ENCODE data around the gene SF3B2.

SF3B2 gene

DNA sequence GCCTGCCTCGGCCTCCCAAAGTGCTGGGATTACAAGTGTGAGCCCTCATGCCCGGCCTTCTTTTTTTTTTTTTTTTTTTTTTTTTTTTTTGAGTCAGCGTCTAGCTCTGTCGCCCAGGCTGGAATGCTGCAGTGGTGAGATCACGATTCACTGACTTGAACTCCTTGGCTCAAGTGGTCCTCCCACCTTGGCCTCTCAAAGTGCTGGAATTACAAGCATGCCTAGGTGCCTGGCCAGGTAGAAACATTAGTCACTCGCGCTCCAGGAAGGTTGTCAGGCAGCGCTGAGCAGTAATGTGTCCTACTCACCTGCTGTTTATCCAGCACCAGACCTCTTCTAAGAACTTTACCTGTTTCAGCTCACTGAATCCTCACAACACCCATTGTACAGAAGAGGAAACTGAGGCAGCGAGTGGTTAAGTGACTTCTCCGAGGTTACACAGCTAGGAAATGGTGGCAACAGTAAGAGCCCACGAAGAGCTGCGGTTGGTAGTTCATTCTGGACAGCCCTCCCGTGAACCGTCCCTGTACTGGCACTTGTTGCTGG lies 40.9 kb upstream of the SF3B2 start:
- Histone ChIP-seq H3K27ac (ENCODE audit: low read length) (no peak overlapping the region), H3K27me3 (ENCODE audit: control insufficient read depth, insufficient read depth, low read length) (peaks cover 5% of the 10 kb centered on the region), H3K9me3 (ENCODE audit: control insufficient read depth, insufficient read depth, low read length) (no peaks in the 10 kb centered on the region), H3K4me1 (ENCODE audit: control insufficient read depth, insufficient read depth, low read length) (no peaks in the 10 kb centered on the region; the same call in 1 of the 2 replicates), H3K36me3 (ENCODE audit: control insufficient read depth, insufficient read depth, low read length) (no peaks in the 10 kb centered on the region), H3K4me3 (ENCODE audit: low read length) (peak overlapping the region; percentile 30; the same call in 1 of the 2 replicates)
- DNase-seq (ENCODE audit: low read depth, low spot score), result no peak
- no CpG with 5 or more reads among the region's 14 CpGs for WGBS (ENCODE audit: insufficient coverage, insufficient read length)

DNA sequence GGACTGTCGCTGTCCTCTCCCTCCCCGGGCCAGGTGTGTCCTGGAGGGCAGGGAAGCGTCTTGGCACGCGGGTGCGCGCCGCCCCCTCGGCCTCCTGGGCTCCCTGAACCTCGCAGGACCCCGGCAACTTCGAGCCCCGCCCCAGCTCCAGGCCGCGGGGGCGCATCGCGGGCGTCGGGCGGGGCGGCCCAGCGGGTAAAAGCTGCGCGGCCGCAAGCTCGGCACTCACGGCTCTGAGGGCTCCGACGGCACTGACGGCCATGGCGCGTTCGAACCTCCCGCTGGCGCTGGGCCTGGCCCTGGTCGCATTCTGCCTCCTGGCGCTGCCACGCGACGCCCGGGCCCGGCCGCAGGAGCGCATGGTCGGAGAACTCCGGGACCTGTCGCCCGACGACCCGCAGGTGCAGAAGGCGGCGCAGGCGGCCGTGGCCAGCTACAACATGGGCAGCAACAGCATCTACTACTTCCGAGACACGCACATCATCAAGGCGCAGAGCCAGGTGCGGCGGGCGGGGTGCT lies 40.3 kb upstream of the SF3B2 start, which contains the start of gene CST6:
TSS of gene CST6 (plus strand) at position 224 of the 519 bp plus-strand sequence. CDS start at position 261, 37 bp downstream.
- Histone ChIP-seq H3K27me3 (ENCODE audit: control insufficient read depth, insufficient read depth, low read length) (peaks cover 5% of the 10 kb centered on the region), H3K4me1 (ENCODE audit: control insufficient read depth, insufficient read depth, low read length) (no peaks in the 10 kb centered on the region; the same call in 1 of the 2 replicates), H3K27ac (ENCODE audit: low read length) (no peak within 1 kb of the TSS), H3K9me3 (ENCODE audit: control insufficient read depth, insufficient read depth, low read length) (no peaks in the 10 kb centered on the region), H3K4me3 (ENCODE audit: low read length) (peak within 1 kb of the TSS; percentile 30; the same call in 1 of the 2 replicates), H3K36me3 (ENCODE audit: control insufficient read depth, insufficient read depth, low read length) (no peaks in the 10 kb centered on the region)
- no CpG with 5 or more reads among the region's 61 CpGs for WGBS (ENCODE audit: insufficient coverage, insufficient read length)
- no peak for DNase-seq (ENCODE audit: low read depth, low spot score)

DNA sequence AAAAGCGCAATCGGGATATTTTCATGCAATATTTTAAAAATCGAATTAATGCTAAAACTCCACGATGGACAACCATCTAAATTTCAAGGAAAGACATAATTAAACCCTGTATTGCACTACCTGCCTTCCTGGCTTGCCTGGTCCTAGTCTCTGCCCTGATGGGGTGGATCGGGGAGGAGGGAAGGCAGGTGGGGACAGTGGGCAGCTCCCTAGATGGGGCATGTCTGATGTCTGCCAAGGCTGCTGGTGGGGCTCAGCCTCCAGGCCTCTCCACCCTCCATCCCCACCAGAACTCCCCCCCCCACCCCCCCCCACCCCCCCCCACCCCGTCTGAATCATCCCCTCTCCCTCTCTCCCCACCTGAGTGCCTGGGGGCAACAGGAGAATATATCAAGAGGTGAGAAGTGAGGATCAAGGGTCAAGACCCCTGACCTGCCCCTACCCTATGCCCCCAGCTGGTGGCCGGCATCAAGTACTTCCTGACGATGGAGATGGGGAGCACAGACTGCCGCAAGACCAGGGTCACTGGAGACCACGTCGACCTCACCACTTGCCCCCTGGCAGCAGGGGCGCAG lies 39.7 kb upstream of the SF3B2 start:
- no CpG with 5 or more reads among the region's 12 CpGs for WGBS (ENCODE audit: insufficient coverage, insufficient read length)
- Histone ChIP-seq H3K4me3 (ENCODE audit: low read length) (no peak overlapping the region; the same call in 1 of the 2 replicates), H3K36me3 (ENCODE audit: control insufficient read depth, insufficient read depth, low read length) (no peaks in the 10 kb centered on the region)

DNA sequence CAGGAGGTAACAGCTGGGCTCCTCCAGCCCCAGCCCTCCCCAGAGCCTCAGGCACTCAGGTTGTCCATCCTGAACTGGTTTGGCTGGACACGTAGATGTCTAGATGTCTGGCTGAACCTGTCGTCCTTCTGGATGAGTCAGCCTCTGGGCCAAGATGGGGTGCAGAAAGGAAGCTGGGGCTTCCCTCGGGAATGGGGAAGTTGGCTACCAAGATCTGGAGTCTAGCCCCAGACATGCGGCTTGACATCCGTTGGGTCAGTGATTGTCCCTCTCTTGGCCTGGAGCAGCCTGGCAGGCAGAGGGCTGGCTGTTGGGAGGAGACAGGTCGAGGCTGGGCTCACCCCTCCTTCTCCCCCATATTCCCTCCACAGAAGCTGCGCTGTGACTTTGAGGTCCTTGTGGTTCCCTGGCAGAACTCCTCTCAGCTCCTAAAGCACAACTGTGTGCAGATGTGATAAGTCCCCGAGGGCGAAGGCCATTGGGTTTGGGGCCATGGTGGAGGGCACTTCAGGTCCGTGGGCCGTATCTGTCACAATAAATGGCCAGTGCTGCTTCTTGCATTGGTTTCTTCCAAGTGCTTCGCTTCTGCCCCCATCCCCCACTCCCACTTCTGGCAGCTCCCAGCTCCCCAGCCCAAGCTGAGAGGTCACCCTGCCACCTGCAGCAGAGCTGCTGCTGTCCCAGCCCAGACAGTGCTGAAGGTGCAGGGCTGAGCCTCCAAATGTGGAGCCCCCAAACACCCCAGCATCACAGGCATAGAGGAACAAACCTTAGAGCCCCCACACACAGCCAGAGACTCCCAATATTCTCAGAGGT lies 39.0 kb upstream of the SF3B2 start:
- H3K27me3 ChIP-seq (ENCODE audit: control insufficient read depth, insufficient read depth, low read length), result peaks cover 5% of the 10 kb centered on the region
- H3K4me1 ChIP-seq (ENCODE audit: control insufficient read depth, insufficient read depth, low read length), result no peaks in the 10 kb centered on the region; the same call in 1 of the 2 replicates
- whole genome bisulfite sequencing (ENCODE audit: insufficient coverage, insufficient read length), result no CpG with 5 or more reads among the region's 12 CpGs
- H3K4me3 ChIP-seq (ENCODE audit: low read length), result no peak overlapping the region
- DNase-seq (ENCODE audit: low read depth, low spot score), result no peak
- H3K36me3 ChIP-seq (ENCODE audit: control insufficient read depth, insufficient read depth, low read length), result no peaks in the 10 kb centered on the region
- no peak overlapping the region for H3K27ac ChIP-seq (ENCODE audit: low read length)
- H3K9me3 ChIP-seq (ENCODE audit: control insufficient read depth, insufficient read depth, low read length), result no peaks in the 10 kb centered on the region

More for the DNA sequence above, 39.7 kb upstream of the SF3B2 start:
- H3K9me3 ChIP-seq (ENCODE audit: control insufficient read depth, insufficient read depth, low read length), result no peaks in the 10 kb centered on the region
- H3K27me3 ChIP-seq (ENCODE audit: control insufficient read depth, insufficient read depth, low read length), result peaks cover 5% of the 10 kb centered on the region
- no peak for DNase-seq (ENCODE audit: low read depth, low spot score)
- no peak overlapping the region for H3K27ac ChIP-seq (ENCODE audit: low read length)
- H3K4me1 ChIP-seq (ENCODE audit: control insufficient read depth, insufficient read depth, low read length), result no peaks in the 10 kb centered on the region; the same call in 1 of the 2 replicates

DNA sequence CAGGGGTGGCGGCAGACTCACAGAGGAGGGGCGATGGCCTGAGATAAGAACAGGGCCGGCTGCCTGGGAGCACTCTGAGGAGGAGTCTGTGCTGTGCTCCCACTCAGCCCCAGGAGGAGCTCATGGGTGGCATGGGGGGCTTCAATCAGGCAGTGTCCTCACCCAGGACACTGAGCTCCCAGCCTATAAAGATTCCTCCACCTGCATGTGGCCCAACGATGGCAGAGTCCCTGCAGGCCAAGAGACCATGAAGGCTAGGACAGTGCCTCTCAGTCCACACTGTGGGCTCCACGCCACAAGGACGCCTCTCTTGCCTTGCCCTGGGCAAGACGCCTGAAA lies 38.4 kb upstream of the SF3B2 start:
- DNase-seq (ENCODE audit: low read depth, low spot score), result no peak
- no peaks in the 10 kb centered on the region for H3K9me3 ChIP-seq (ENCODE audit: control insufficient read depth, insufficient read depth, low read length)
- WGBS (ENCODE audit: insufficient coverage, insufficient read length), result no CpG with 5 or more reads among the region's 7 CpGs
- no peaks in the 10 kb centered on the region; the same call in 1 of the 2 replicates for H3K4me1 ChIP-seq (ENCODE audit: control insufficient read depth, insufficient read depth, low read length)
- H3K4me3 ChIP-seq (ENCODE audit: low read length), result no peak overlapping the region
- peaks cover 5% of the 10 kb centered on the region for H3K27me3 ChIP-seq (ENCODE audit: control insufficient read depth, insufficient read depth, low read length)
- no peaks in the 10 kb centered on the region for H3K36me3 ChIP-seq (ENCODE audit: control insufficient read depth, insufficient read depth, low read length)
- no peak overlapping the region for H3K27ac ChIP-seq (ENCODE audit: low read length)

DNA sequence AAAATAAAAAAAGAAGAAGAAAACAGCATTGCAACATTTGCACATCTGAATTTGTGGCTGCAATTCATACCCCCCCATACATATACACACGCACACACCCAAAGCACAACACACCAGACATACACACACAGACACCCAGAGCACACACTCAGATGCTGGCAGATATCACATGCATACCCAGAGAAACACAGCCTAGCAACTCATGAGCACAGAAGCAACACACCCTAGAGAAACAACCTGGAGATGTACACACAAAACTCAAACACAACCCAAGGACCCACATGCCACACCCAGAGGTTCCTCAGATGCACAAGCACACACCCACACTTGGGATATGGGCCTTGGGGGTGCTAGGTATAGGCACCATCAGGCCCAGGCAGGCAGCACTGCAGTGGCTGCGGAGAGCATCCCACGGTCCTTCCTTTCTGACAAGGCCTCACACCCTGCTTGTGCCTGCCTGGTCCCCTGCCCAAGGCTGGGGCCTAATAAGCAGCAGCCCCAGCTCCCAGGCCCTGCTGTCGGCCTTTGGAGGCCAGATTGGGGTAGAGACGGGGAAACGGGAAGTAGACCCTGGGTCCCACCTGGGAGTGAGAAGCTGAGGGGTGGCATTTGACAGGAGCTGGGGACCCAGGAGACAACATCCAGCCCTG lies 37.2 kb upstream of the SF3B2 start:
- WGBS (ENCODE audit: insufficient coverage, insufficient read length), result no CpG with 5 or more reads among the region's 6 CpGs
- Histone ChIP-seq H3K4me1 (ENCODE audit: control insufficient read depth, insufficient read depth, low read length) (no peaks in the 10 kb centered on the region; the same call in 1 of the 2 replicates), H3K9me3 (ENCODE audit: control insufficient read depth, insufficient read depth, low read length) (no peaks in the 10 kb centered on the region), H3K4me3 (ENCODE audit: low read length) (no peak overlapping the region), H3K36me3 (ENCODE audit: control insufficient read depth, insufficient read depth, low read length) (no peaks in the 10 kb centered on the region), H3K27me3 (ENCODE audit: control insufficient read depth, insufficient read depth, low read length) (peaks cover 5% of the 10 kb centered on the region), H3K27ac (ENCODE audit: low read length) (no peak overlapping the region)
- no peak for DNase-seq (ENCODE audit: low read depth, low spot score)

DNA sequence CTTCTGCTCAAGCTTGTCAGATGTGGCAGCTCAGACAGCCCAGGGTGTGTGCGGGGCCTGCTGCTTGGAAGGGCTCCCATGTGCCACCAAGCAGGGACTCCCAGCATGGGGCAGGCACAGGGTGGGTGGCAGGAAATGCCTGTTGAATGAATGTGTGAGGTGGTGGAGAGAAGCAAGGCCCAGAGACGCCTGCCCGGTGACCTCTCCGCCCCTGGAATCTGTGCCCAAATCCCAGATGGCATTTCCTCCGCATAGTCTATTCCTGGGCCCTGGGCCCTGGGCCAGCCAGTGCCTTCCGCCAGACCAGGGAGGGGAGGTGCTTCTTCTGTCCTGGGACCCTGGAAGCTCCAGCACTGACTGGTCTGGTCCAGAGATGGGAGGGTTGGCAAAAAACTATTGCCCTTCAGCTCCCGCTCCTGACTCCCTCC lies 36.7 kb upstream of the SF3B2 start:
- Histone ChIP-seq H3K36me3 (ENCODE audit: control insufficient read depth, insufficient read depth, low read length) (no peaks in the 10 kb centered on the region), H3K27ac (ENCODE audit: low read length) (no peak overlapping the region), H3K4me3 (ENCODE audit: low read length) (no peak overlapping the region), H3K27me3 (ENCODE audit: control insufficient read depth, insufficient read depth, low read length) (peaks cover 5% of the 10 kb centered on the region), H3K9me3 (ENCODE audit: control insufficient read depth, insufficient read depth, low read length) (no peaks in the 10 kb centered on the region), H3K4me1 (ENCODE audit: control insufficient read depth, insufficient read depth, low read length) (no peaks in the 10 kb centered on the region; the same call in 1 of the 2 replicates)
- DNase-seq (ENCODE audit: low read depth, low spot score), result no peak
- WGBS (ENCODE audit: insufficient coverage, insufficient read length), result no CpG with 5 or more reads among the region's 7 CpGs

DNA sequence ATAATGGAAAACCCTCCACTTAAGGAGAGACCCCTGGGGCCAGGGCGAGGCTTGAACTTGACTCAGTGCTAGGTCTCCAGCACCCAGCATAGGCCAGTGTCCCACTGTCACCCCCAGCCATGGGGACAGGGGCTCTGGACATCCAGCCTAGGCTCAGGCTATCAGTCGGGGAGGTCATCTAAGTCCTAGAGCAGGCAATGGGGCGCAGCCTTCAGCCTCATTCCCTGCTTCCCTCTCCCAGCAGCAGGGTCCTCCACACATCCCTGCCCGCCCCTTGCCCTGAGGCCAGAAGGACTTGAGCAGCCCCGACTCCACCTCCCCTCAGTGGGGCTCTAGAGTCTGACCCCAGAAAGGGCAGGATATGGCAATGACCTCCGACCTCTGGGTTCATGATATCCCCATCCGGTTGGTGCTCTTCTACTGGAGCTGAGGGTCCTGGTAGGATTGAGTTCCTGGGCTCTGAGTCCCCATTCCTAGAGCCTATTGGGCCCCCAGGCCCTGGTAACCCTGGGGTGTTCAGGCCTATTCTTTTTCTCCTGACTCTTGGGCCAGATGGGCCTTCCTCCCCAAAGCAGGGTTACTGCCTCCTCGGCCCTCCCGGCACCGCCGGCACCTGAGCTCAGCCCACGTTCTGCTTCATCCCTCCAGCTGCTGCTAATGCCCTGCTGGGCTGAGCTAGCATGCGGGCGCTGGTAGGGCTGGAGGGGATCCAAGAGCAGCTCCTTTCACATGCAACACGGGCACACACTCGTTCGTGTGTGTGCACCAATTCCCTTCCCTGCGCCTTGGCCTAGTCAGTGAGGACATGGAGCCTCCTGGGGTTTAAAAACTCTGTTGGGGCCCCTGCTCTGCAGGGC lies 36.0 kb upstream of the SF3B2 start:
- no peaks in the 10 kb centered on the region for H3K36me3 ChIP-seq (ENCODE audit: control insufficient read depth, insufficient read depth, low read length)
- no peak overlapping the region for H3K4me3 ChIP-seq (ENCODE audit: low read length)
- no peak overlapping the region for H3K27ac ChIP-seq (ENCODE audit: low read length)
- DNase-seq (ENCODE audit: low read depth, low spot score), result no peak
- no peaks in the 10 kb centered on the region for H3K9me3 ChIP-seq (ENCODE audit: control insufficient read depth, insufficient read depth, low read length)
- H3K4me1 ChIP-seq (ENCODE audit: control insufficient read depth, insufficient read depth, low read length), result no peaks in the 10 kb centered on the region; the same call in 1 of the 2 replicates
- peaks cover 5% of the 10 kb centered on the region for H3K27me3 ChIP-seq (ENCODE audit: control insufficient read depth, insufficient read depth, low read length)
- no CpG with 5 or more reads among the region's 18 CpGs for WGBS (ENCODE audit: insufficient coverage, insufficient read length)

DNA sequence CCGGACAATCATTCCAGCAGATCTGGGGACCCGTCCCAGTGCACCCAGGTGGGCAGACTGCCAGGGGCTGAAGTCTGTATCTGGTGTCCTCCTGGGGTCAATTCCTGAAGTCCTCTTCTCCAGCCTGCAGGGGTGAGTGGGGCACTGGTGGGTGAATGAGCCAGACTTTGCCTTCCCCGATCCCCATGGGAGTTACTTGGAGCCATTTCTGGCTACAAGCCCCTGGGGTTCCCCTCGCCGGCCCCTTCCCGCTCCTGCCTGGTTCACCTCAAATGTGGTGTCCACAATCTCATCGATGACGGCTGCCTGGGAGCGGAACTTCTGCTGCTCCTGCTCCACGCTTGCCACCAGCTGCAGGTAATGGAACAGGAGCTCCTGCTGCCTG lies 35.4 kb upstream of the SF3B2 start:
- DNase-seq (ENCODE audit: low read depth, low spot score), result no peak
- Histone ChIP-seq H3K27me3 (ENCODE audit: control insufficient read depth, insufficient read depth, low read length) (0 out of 2 replicates have a peak, but pooled peaks cover 2% of the 10 kb centered on the region), H3K4me1 (ENCODE audit: control insufficient read depth, insufficient read depth, low read length) (no peaks in the 10 kb centered on the region), H3K4me3 (ENCODE audit: low read length) (no peak overlapping the region), H3K9me3 (ENCODE audit: control insufficient read depth, insufficient read depth, low read length) (no peaks in the 10 kb centered on the region), H3K36me3 (ENCODE audit: control insufficient read depth, insufficient read depth, low read length) (no peaks in the 10 kb centered on the region), H3K27ac (ENCODE audit: low read length) (no peak overlapping the region)
- WGBS (ENCODE audit: insufficient coverage, insufficient read length), result no CpG with 5 or more reads among the region's 10 CpGs
